ENCODE measurements around the gene FAM90A1.
"Not testable (repeated sequence)": the region's sequence is repeated elsewhere in the genome, so short reads cannot be mapped to it uniquely, and the experiment has no call there.

DNA sequence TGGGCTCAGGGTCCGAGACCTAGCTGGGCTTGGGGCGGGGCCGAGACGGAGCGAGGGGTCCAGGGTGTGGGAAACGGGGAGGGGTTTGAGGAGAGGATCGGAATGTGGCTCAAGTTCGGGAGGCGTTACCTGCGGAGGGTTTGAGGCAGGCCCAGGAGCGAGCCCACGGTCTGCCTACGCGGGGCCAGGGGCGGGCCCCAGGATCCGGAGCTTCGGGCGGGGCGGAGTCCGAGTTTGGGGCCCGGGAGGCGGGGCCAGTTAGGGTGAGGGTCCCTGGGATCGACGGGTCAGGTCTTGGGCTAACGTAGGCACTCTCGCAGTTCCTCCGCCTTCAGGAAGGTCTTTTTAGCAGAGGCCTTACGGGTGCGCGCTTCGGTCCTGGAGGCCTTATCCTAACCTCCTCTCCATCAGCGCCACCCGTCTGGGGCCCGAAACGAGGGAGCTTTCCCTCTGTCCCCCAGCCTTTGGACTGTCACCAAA lies 16.3 kb upstream of the FAM90A1 start:
- TF ChIP-seq TAF1 (conservative IDR thresholded peaks at IDR 0.05); MAX (IDR thresholded peaks at IDR 0.05); ZBTB33 (IDR thresholded peaks at IDR 0.05); REST (IDR thresholded peaks at IDR 0.05); FOXA2 (IDR thresholded peaks at IDR 0.05): not testable (repeated sequence)
- TF ChIP-seq, protein P1, sequence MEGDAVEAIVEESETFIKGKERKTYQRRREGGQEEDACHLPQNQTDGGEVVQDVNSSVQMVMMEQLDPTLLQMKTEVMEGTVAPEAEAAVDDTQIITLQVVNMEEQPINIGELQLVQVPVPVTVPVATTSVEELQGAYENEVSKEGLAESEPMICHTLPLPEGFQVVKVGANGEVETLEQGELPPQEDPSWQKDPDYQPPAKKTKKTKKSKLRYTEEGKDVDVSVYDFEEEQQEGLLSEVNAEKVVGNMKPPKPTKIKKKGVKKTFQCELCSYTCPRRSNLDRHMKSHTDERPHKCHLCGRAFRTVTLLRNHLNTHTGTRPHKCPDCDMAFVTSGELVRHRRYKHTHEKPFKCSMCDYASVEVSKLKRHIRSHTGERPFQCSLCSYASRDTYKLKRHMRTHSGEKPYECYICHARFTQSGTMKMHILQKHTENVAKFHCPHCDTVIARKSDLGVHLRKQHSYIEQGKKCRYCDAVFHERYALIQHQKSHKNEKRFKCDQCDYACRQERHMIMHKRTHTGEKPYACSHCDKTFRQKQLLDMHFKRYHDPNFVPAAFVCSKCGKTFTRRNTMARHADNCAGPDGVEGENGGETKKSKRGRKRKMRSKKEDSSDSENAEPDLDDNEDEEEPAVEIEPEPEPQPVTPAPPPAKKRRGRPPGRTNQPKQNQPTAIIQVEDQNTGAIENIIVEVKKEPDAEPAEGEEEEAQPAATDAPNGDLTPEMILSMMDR (IDR thresholded peaks at IDR 0.05; ENCODE audit: low read depth, low read length, missing input control) = not testable (repeated sequence)

Measured in liver (tissue), 3 donors.